ENCODE data around the gene IER2.

- TF ChIP-seq CTCF (IDR thresholded peaks at IDR 0.05) (no peak), POLR2A (IDR thresholded peaks at IDR 0.05) (no peak)
Measured at GRCh38 chr19:13160557-13160956, 10.3 kb downstream of the IER2 start.

Data from heart left ventricle (tissue), 13 donors.